Measurements from ENCODE around the gene RAB25. TPM values are rescaled to one million over a fixed set of nuclear protein-coding genes. Genes with fewer than 3 reads are reported as not detected.

RAB25 gene
- total and polyA plus RNA-seq, 2 of the 13 experiments (the other 11 are each of a cell fraction or from before 2014, with no cell fraction given): 0.20 to 0.22 TPM

DNA sequence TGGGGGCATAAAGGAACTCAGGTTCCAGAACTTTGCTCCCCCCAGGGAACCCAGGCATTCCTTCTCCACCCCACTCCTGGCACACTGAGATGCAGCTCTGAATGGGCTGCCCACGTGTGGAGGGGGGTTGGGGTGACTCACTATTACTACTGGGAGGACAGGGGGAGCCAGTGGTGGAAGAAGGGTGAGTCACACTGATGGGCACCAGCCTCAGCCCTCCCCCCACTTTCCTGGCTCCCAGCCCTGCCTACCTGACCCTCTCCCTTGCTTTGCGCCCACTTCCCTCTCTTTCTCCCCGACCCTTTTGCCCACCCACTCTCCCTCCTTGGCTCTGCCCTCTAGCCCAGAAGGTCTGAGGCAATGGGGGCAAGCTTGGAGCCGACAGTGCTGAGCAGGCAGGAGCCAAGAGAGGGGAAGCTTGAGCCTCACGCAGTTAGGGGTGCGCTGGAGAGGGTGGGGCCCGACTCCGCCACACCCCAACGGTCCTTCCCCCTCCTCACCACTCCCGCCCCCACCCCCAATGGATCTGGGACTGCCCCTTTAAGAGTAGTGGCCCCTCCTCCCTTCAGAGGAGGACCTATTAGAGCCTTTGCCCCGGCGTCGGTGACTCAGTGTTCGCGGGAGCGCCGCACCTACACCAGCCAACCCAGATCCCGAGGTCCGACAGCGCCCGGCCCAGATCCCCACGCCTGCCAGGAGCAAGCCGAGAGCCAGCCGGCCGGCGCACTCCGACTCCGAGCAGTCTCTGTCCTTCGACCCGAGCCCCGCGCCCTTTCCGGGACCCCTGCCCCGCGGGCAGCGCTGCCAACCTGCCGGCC is 53.4 kb downstream of the RAB25 start, which contains the start of gene LMNA (continued):
- TF ChIP-seq FOXJ3 (CRISPR knock-in tag; IDR thresholded peaks at IDR 0.05; ENCODE audit: borderline replicate concordance) (no peak), ZNF569 (CRISPR knock-in tag; IDR thresholded peaks at IDR 0.05; ENCODE audit: borderline replicate concordance) (no peak), MIER3 (CRISPR knock-in tag; IDR thresholded peaks at IDR 0.05; ENCODE audit: borderline replicate concordance) (no peak), NFYB (CRISPR knock-in tag; IDR thresholded peaks at IDR 0.05) (peak; percentile 53), ISX (CRISPR knock-in tag; conservative IDR thresholded peaks at IDR 0.05) (no peak), CEBPG (CRISPR knock-in tag; IDR thresholded peaks at IDR 0.05) (no peak), CBX2 (IDR thresholded peaks at IDR 0.05; ENCODE audit: low read depth, low read length) (no peak), CBX2 (CRISPR knock-in tag; IDR thresholded peaks at IDR 0.05; ENCODE audit: low read depth) (no peak), CENPT (CRISPR knock-in tag; IDR thresholded peaks at IDR 0.05; ENCODE audit: low read depth) (no peak), SATB2 (CRISPR knock-in tag; IDR thresholded peaks at IDR 0.05) (no peak), ZNF33B (CRISPR knock-in tag; IDR thresholded peaks at IDR 0.05) (0 out of 2 replicates have a peak, but pooled peaks have one; percentile 74), RARG (CRISPR knock-in tag; IDR thresholded peaks at IDR 0.05; ENCODE audit: low read depth) (no peak; the same call in 1 of the 2 replicates), NFIC (IDR thresholded peaks at IDR 0.05; ENCODE audit: low read length) (no peak), FOXA1 (IDR thresholded peaks at IDR 0.05) (no peak), FOXA1 (CRISPR knock-in tag; IDR thresholded peaks at IDR 0.05) (no peak), SP5 (CRISPR knock-in tag; IDR thresholded peaks at IDR 0.05; ENCODE audit: borderline replicate concordance, low read depth) (0 out of 2 replicates have a peak, but pooled peaks have one; percentile 10)
- TF ChIP-seq, protein P1, sequence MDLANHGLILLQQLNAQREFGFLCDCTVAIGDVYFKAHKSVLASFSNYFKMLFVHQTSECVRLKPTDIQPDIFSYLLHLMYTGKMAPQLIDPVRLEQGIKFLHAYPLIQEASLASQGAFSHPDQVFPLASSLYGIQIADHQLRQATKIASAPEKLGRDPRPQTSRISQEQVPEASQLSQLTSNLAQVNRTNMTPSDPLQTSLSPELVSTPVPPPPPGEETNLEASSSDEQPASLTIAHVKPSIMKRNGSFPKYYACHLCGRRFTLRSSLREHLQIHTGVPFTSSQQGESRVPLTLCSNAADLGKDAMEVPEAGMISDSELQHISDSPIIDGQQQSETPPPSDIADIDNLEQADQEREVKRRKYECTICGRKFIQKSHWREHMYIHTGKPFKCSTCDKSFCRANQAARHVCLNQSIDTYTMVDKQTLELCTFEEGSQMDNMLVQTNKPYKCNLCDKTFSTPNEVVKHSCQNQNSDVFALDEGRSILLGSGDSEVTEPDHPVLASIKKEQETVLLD (CRISPR knock-in tag; IDR thresholded peaks at IDR 0.05; ENCODE audit: low read depth): no peak
- TF ChIP-seq, protein P2, sequence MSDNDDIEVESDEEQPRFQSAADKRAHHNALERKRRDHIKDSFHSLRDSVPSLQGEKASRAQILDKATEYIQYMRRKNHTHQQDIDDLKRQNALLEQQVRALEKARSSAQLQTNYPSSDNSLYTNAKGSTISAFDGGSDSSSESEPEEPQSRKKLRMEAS (IDR thresholded peaks at IDR 0.05): peak; percentile 55; the same call in 1 of the 2 replicates
- TF ChIP-seq, protein P3, sequence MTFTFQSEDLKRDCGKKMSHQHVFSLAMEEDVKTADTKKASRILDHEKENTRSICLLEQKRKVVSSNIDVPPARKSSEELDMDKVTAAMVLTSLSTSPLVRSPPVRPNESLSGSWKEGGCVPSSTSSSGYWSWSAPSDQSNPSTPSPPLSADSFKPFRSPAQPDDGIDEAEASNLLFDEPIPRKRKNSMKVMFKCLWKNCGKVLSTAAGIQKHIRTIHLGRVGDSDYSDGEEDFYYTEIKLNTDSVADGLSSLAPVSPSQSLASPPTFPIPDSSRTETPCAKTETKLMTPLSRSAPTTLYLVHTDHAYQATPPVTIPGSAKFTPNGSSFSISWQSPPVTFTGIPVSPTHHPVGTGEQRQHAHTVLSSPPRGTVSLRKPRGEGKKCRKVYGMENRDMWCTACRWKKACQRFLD (CRISPR knock-in tag; IDR thresholded peaks at IDR 0.05; ENCODE audit: borderline replicate concordance): no peak
- TF ChIP-seq, protein P4, sequence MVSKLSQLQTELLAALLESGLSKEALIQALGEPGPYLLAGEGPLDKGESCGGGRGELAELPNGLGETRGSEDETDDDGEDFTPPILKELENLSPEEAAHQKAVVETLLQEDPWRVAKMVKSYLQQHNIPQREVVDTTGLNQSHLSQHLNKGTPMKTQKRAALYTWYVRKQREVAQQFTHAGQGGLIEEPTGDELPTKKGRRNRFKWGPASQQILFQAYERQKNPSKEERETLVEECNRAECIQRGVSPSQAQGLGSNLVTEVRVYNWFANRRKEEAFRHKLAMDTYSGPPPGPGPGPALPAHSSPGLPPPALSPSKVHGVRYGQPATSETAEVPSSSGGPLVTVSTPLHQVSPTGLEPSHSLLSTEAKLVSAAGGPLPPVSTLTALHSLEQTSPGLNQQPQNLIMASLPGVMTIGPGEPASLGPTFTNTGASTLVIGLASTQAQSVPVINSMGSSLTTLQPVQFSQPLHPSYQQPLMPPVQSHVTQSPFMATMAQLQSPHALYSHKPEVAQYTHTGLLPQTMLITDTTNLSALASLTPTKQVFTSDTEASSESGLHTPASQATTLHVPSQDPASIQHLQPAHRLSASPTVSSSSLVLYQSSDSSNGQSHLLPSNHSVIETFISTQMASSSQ (IDR thresholded peaks at IDR 0.05; ENCODE audit: low read depth): no peak
- TF ChIP-seq, protein P4 (CRISPR knock-in tag; IDR thresholded peaks at IDR 0.05; ENCODE audit: borderline replicate concordance): 0 out of 2 replicates have a peak, but pooled peaks have one; percentile 21
